IMR-90 (cell line): Measurements from ENCODE around the gene ARFGAP3. TPM values are rescaled to one million over a fixed set of nuclear protein-coding genes. Genes with fewer than 3 reads are reported as not detected.

Source experiments
- ATAC-seq: fragments of 200-7000 bp; cut with Tn5 transposase; 2 replicates; pipeline ENCODE4 v1.9.1; 2020; ENCODE audit warnings: low read depth, mild to moderate bottlenecking, moderate library complexity
- BruUV-seq: library from RNA; stranded (reverse); fragments of 400-500 nt; replicated peaks from 2 replicates; lab custom pipeline; 2021; lab: Mats Ljungman, UMichigan
- CTCF ChIA-PET: fragments of 300-600 bp; formaldehyde crosslinking; extraction: SDS; loops from one replicate; lab custom pipeline; 2021; ENCODE audit warnings: antibody characterized with exemption; lab: Yijun Ruan, JAX
- POLR2A ChIA-PET: fragments of 300-600 bp; sonication (Branson Sonifier 250); formaldehyde crosslinking; loops from one replicate; lab custom pipeline; 2022; ENCODE audit warnings: antibody characterized with exemption; ENCODE audit not compliant: unreplicated experiment; lab: Charles Lee
- DNase-seq: peaks from one replicate; pipeline ENCODE4 v3.0.0; 2013
- H2AFZ ChIP-seq: replicated peaks from 2 replicates; pipeline ENCODE3; 2013; ENCODE audit warnings: low read length, mild to moderate bottlenecking; ENCODE audit not compliant: poor library complexity
- H2AK5ac ChIP-seq: 2 replicates; pipeline ENCODE4 v1.6.1; 2013; ENCODE audit warnings: low read depth, low read length, inconsistent platforms
- H2AK9ac ChIP-seq: replicated peaks from 2 replicates; pipeline ENCODE3; 2013; ENCODE audit warnings: mild to moderate bottlenecking, low read depth, low read length, moderate library complexity; ENCODE audit not compliant: poor library complexity
- H2BK120ac ChIP-seq: 2 replicates; pipeline ENCODE4 v1.6.1; 2013; ENCODE audit warnings: low read depth, low read length, inconsistent platforms
- H2BK15ac ChIP-seq: 3 replicates; pipeline ENCODE4 v1.6.1; 2013; ENCODE audit warnings: low read depth, low read length, inconsistent platforms
- H2BK20ac ChIP-seq: 2 replicates; pipeline ENCODE4 v1.6.1; 2013; ENCODE audit warnings: low read depth, mild to moderate bottlenecking, inconsistent platforms, low read length, moderate library complexity
- H2BK5ac ChIP-seq: 2 replicates; pipeline ENCODE4 v1.6.1; 2013; ENCODE audit warnings: mild to moderate bottlenecking, low read depth, low read length, inconsistent platforms; ENCODE audit not compliant: poor library complexity, severe bottlenecking
- H3K14ac ChIP-seq: replicated peaks from 2 replicates; pipeline ENCODE4 v1.6.1; 2013; ENCODE audit warnings: low read depth, low read length, inconsistent platforms
- H3K18ac ChIP-seq: 2 replicates; pipeline ENCODE4 v1.6.1; 2013; ENCODE audit warnings: low read depth, low read length, control low read depth
- H3K23ac ChIP-seq: 2 replicates; pipeline ENCODE4 v1.6.1; 2013; ENCODE audit warnings: low read depth, low read length, inconsistent platforms
- H3K27ac ChIP-seq: 2 replicates; pipeline ENCODE4 v1.5.1; 2013; ENCODE audit warnings: mild to moderate bottlenecking, control low read depth, low read length; ENCODE audit not compliant: insufficient read depth
- H3K27me3 ChIP-seq: 2 replicates; pipeline ENCODE4 v1.6.1; 2013; ENCODE audit warnings: low read length; ENCODE audit not compliant: control insufficient read depth, insufficient read depth
- H3K36me3 ChIP-seq: 2 replicates; pipeline ENCODE4 v1.6.1; 2013; ENCODE audit warnings: low read length, mixed read lengths; ENCODE audit not compliant: control insufficient read depth, insufficient read depth
- H3K4ac ChIP-seq: 2 replicates; pipeline ENCODE4 v1.6.1; 2013; ENCODE audit warnings: low read depth, low read length, inconsistent platforms
- H3K4me1 ChIP-seq: 2 replicates; pipeline ENCODE4 v1.6.1; 2013; ENCODE audit warnings: low read length, mixed read lengths; ENCODE audit not compliant: control insufficient read depth, insufficient read depth
- H3K4me2 ChIP-seq: 2 replicates; pipeline ENCODE4 v1.6.1; 2013; ENCODE audit warnings: low read depth, mild to moderate bottlenecking, control low read depth, low read length, moderate library complexity
- H3K4me3 ChIP-seq: 2 replicates; pipeline ENCODE4 v1.5.1; 2013; ENCODE audit warnings: low read depth, mild to moderate bottlenecking, control low read depth, low read length, moderate library complexity; ENCODE audit not compliant: insufficient read depth
- H3K56ac ChIP-seq: 2 replicates; pipeline ENCODE4 v1.6.1; 2013; ENCODE audit warnings: low read length, inconsistent platforms; ENCODE audit not compliant: insufficient read depth; ENCODE audit errors: extremely low read depth
- H3K79me1 ChIP-seq, 2 experiments: 2 replicates each; pipeline ENCODE4 v1.6.1; 2013; ENCODE audit warnings: low read length in 2 of 2, inconsistent platforms in 1 of 2, low read depth in 1 of 2
- H3K9ac ChIP-seq: 2 replicates; pipeline ENCODE4 v1.6.1; 2013; ENCODE audit warnings: low read depth, low read length, control low read depth
- H3K9me1 ChIP-seq: 2 replicates; pipeline ENCODE4 v1.6.1; 2013; ENCODE audit warnings: low read length, inconsistent platforms; ENCODE audit not compliant: insufficient read depth
- H3K9me3 ChIP-seq: 2 replicates; pipeline ENCODE4 v1.6.1; 2013; ENCODE audit warnings: low read length; ENCODE audit not compliant: control insufficient read depth, insufficient read depth
- H4K20me1 ChIP-seq: 2 replicates; pipeline ENCODE4 v1.6.1; 2013; ENCODE audit warnings: low read length, inconsistent platforms; ENCODE audit not compliant: insufficient read depth
- H4K5ac ChIP-seq: 2 replicates; pipeline ENCODE4 v1.6.1; 2013; ENCODE audit warnings: mild to moderate bottlenecking, low read depth, low read length, control low read depth
- H4K8ac ChIP-seq, 2 experiments: 2 replicates each; pipeline ENCODE4 v1.6.1; 2013; ENCODE audit warnings: low read depth in 2 of 2, low read length in 2 of 2, control low read depth in 1 of 2, inconsistent platforms in 1 of 2
- H4K91ac ChIP-seq: 2 replicates; pipeline ENCODE4 v1.6.1; 2013; ENCODE audit warnings: low read depth, low read length, inconsistent platforms; ENCODE audit not compliant: insufficient read depth
- FOS ChIP-seq: fragments of 150-350 bp; IDR thresholded peaks from 2 replicates; pipeline ENCODE4 v1.6.1; 2016; ENCODE audit warnings: low read depth, low read length
- WGBS, 2 experiments: methylation state at CpG; one replicate each; pipeline versions ENCODE4 v1.1.5 to v1.1.7; 2013; ENCODE audit warnings: missing lambda C conversion rate in 2 of 2; ENCODE audit not compliant: insufficient read length in 1 of 2; ENCODE audit errors: extremely low coverage in 2 of 2; 5-methylcytosine and 5-hydroxymethylcytosine counted together
- dilution Hi-C: fragments of 300-500 bp; cut with HindIII; formaldehyde crosslinking; loops from one replicate; pipeline ENCODE4 v1.14.3; 2018; ENCODE audit warnings: low sequenced_read_pairs; ENCODE audit not compliant: unreplicated experiment
- in situ Hi-C: fragments of 300-500 bp; cut with MboI; formaldehyde crosslinking; loops from 3 replicates; pipeline ENCODE4 v1.14.3; 2019; ENCODE audit warnings: low sequenced_read_pairs, inconsistent platforms, mixed read lengths
- intact Hi-C: fragments of 100-400 bp; cut with micrococcal nuclease; formaldehyde crosslinking; loops from 2 replicates; pipeline ENCODE4 v1.10.0; 2022
- polyA plus RNA-seq, 3 experiments: library from polyadenylated mRNA; depleted of rRNA; stranded (reverse); fragments of >200 nt; gene quantifications; 2 replicates each; pipeline ENCODE4 v1.2.3, GENCODE V29; 2012; ENCODE audit warnings: low replicate concordance in 1 of 3
- total RNA-seq: library from RNA; depleted of rRNA; stranded (reverse); fragments of >200 nt; gene quantifications from 2 replicates; pipeline ENCODE4 v1.2.3, GENCODE V29; 2012
- TF ChIP-seq, protein P1 (sequence below): conservative IDR thresholded peaks from 2 replicates; pipeline ENCODE4 v1.5.1; 2012; ENCODE audit warnings: mild to moderate bottlenecking, low read depth, low read length, improper control_type of control experiment
- TF ChIP-seq, protein P2 (sequence below): fragments of 150-350 bp; IDR thresholded peaks from 2 replicates; pipeline ENCODE4 v1.6.1; 2017; ENCODE audit warnings: mild to moderate bottlenecking, antibody characterized with exemption, low read length, low read depth

Gene ARFGAP3
- total and polyA plus RNA-seq, 2 of the 4 experiments (the other 2 are of a cell fraction), result 50.0 to 70.1 TPM

DNA sequence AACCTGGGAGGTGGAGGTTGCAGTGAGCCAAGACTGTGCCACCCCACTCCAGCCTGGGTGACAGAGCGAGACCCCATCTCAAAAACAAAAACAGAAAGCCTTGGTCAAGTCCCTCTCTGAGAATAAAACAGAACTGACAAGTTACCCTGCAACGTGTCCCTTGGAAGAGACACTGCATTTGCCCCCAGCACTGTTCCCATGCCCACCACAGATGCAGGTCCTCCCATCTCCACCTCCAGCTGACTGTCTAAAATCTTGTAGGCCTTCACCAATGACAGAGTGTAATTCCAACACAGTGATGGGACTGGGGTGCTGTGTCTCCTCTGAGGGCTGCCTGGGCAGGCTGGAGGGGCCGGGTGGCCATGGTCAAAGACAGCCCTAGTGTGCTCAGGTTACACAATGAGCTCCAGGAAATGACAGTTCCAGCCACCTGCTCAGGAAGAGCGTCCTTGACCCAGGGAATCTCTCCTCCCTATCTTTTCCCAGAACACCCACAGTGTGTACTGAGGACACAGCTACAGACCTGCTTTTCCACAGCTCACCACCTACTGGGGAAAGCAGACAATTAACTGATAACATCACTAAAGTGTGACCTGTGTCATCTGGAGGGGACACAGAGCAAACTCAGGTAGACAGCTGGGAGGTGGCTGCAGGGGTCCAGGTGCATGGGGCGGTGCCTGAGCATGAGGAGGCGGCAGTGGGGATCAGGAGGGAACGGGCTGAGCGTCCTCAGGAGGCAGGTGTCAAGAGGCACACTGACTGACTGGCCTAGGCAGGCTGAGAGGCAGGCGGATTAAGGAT lies 56.4 kb downstream of the ARFGAP3 start (continued):
- TF ChIP-seq FOS, result no peak

DNA sequence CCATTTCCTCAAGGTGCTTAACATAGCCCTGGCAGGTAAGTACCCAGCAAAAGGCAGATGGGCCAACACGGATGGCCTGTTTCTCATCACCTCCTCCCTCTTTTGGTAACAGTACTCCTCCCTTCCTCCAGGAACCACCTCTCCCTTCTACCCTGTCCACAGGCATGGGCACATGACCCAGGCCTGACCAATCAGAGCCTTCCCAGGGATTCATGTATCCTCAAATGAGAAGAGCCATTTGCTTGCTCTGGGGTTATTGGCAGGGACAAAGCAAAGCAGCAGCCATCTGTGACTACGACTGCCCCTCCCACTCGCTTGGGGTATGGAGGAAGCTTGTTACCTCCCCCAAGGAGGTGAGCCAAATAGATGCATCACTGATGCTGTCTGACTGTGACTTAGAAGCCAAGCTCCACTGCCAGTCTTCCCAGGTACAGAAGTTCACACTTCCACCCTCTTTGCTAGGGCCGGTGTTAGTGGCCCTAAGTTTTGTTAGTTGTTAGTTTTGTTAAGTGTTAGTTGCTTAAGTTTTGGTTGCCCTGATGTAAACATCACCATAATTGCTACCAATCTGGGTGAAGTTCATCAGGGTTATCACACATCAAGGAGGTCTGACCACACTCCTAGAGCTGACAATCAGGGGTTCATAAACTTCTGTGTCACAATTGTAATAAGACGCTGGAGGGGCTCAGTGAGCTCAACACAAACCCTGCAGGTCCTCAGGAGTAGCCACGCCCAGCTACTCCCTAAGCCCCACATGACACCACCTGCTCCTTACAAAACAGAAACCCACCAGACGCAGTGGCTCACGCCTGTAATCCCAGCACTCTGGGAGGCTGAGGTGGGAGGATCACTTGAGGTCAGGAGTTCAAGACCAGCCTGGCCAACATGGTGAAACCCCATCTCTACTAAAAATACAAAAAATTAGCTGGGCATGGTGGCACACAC lies 57.3 kb downstream of the ARFGAP3 start:
- no peak overlapping the region for H3K9ac ChIP-seq
- H3K4me1 ChIP-seq, result peaks cover 3% of the 10 kb centered on the region
- ChIA-PET POLR2A (no interaction called here), CTCF (no interaction called here)
- DNase-seq (no peak), ATAC-seq (no peak)
- no peak overlapping the region for H3K4me3 ChIP-seq
- H2AK5ac ChIP-seq, result no peak overlapping the region
- no peak overlapping the region for H2AK9ac ChIP-seq
- no peak overlapping the region for H2BK5ac ChIP-seq
- H4K91ac ChIP-seq, result no peak overlapping the region
- H3K9me1 ChIP-seq, result peaks cover 10% of the 10 kb centered on the region; the same call in 1 of the 2 replicates
- BruUV-seq, result no TSS peak
- dilution Hi-C loops, result no loop called here
- WGBS, 2 experiments, result 78% methylated on average over 2 of the region's 8 CpGs; no CpG with 5 or more reads in 1 of the 2 experiments
- no peak overlapping the region for H3K4ac ChIP-seq
- intact Hi-C loops, result no loop called here
- no peak overlapping the region for H2BK15ac ChIP-seq
- H3K36me3 ChIP-seq, result peaks cover 61% of the 10 kb centered on the region
- H4K8ac ChIP-seq, result no peak overlapping the region
- H3K79me1 ChIP-seq, result peaks cover 4 to 50% of the 10 kb centered on the region in 2 experiments
- H3K18ac ChIP-seq, result no peak overlapping the region
- no peak overlapping the region for H3K27ac ChIP-seq
- no peak overlapping the region for H3K14ac ChIP-seq
- H4K20me1 ChIP-seq, result peaks cover 4% of the 10 kb centered on the region; the same call in 1 of the 2 replicates
- H3K9me3 ChIP-seq, result no peaks in the 10 kb centered on the region
- H2AFZ ChIP-seq, result no peak overlapping the region
- no peak overlapping the region for H4K5ac ChIP-seq
- no peak overlapping the region; the same call in 1 of the 2 replicates for H3K23ac ChIP-seq
- H2BK20ac ChIP-seq, result no peak overlapping the region
- H3K4me2 ChIP-seq, result no peak overlapping the region
- H3K56ac ChIP-seq, result no peak overlapping the region
- in situ Hi-C loops, result no loop called here
- H2BK120ac ChIP-seq, result no peak overlapping the region
- no peaks in the 10 kb centered on the region for H3K27me3 ChIP-seq
- TF ChIP-seq, protein P1, sequence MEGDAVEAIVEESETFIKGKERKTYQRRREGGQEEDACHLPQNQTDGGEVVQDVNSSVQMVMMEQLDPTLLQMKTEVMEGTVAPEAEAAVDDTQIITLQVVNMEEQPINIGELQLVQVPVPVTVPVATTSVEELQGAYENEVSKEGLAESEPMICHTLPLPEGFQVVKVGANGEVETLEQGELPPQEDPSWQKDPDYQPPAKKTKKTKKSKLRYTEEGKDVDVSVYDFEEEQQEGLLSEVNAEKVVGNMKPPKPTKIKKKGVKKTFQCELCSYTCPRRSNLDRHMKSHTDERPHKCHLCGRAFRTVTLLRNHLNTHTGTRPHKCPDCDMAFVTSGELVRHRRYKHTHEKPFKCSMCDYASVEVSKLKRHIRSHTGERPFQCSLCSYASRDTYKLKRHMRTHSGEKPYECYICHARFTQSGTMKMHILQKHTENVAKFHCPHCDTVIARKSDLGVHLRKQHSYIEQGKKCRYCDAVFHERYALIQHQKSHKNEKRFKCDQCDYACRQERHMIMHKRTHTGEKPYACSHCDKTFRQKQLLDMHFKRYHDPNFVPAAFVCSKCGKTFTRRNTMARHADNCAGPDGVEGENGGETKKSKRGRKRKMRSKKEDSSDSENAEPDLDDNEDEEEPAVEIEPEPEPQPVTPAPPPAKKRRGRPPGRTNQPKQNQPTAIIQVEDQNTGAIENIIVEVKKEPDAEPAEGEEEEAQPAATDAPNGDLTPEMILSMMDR, result no peak
- TF ChIP-seq, protein P2, sequence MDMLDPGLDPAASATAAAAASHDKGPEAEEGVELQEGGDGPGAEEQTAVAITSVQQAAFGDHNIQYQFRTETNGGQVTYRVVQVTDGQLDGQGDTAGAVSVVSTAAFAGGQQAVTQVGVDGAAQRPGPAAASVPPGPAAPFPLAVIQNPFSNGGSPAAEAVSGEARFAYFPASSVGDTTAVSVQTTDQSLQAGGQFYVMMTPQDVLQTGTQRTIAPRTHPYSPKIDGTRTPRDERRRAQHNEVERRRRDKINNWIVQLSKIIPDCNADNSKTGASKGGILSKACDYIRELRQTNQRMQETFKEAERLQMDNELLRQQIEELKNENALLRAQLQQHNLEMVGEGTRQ, result peak; percentile 71
